ENCODE results near the gene ITGA2.

GRCh38 chr5:53024535-53024934, 35.4 kb downstream of the ITGA2 start:
- TF ChIP-seq CTCF (IDR thresholded peaks at IDR 0.05; ENCODE audit: low read depth, low read length) = no peak
- TF ChIP-seq MYC (IDR thresholded peaks at IDR 0.05; ENCODE audit: low read depth, low read length) = no peak
- TF ChIP-seq MAX (IDR thresholded peaks at IDR 0.05; ENCODE audit: low read depth, low read length) = no peak

All from NB4 (cell line).